CD4-positive, alpha-beta T cell treated with Interleukin-12 subunit alpha and Interleukin-12 subunit beta, for 1 hour (primary cell): ENCODE results near the gene TKTL1.

Experiments
- DNase-seq: peaks from one replicate; pipeline ENCODE4 v3.0.0-alpha.2; 2020

Gene TKTL1

DNA sequence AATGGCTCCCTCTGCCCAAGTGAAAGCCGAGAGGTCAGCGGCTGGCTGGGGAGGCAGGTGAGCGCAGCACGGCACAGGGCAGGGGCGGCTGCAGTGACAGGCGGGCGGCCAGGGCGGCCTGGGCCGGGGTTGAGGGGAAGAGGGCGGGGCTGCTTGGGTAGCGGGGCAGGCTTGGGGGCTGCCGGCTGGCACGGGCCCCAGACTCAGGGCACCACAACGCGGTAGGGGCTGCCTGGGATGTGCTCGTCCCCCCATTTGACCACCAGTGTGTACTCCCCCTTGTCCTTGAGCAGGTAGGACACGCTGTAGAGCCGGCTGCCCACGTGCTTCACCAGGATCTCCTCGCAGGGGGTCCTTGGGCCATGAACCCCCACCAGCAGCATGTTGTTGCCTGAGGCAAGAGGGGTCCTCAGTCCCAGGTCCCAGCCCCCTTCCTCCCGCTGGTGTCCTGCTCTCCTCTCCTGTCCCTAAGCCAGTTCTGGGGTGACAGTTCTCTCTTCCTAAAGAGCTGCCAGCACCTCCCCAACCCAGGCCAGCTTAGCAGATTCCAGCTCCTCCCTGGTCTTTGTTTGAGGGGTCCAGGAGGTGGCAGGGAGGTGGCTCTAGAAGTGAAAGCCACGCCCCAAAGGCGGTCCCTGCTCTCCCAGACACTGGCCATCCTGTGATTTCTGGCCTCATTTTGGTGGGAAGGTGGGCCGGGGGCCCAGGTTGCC lies 53.2 kb downstream of the TKTL1 start:
- DNase-seq: peak; percentile 5

GRCh38 chrX:154349359-154349935 lies 53.9 kb downstream of the TKTL1 start:
- DNase-seq: peak; percentile 30

DNA sequence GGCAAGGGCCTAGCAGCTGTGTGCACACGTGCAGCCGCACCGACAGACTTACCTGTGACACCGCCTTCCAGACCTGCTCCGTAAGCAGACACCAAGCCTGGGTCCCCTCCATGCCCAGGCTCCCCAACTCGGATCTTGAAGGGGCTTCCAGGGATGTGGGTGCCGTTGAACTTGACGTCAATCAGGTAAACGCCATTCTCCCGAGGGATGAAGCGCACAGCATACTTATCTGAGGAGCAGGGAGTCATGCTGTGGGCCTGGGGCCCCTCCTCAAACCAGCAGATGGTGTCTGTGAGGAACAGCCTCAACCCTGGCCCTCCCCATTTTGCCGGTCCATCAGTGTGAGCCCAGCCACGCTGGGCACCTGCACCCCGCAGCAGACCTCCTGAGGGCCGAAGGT lies 54.4 kb downstream of the TKTL1 start:
- peak; percentile 0 for DNase-seq

GRCh38 chrX:154350429-154351182 lies 55.0 kb downstream of the TKTL1 start:
- no peak for DNase-seq

DNA sequence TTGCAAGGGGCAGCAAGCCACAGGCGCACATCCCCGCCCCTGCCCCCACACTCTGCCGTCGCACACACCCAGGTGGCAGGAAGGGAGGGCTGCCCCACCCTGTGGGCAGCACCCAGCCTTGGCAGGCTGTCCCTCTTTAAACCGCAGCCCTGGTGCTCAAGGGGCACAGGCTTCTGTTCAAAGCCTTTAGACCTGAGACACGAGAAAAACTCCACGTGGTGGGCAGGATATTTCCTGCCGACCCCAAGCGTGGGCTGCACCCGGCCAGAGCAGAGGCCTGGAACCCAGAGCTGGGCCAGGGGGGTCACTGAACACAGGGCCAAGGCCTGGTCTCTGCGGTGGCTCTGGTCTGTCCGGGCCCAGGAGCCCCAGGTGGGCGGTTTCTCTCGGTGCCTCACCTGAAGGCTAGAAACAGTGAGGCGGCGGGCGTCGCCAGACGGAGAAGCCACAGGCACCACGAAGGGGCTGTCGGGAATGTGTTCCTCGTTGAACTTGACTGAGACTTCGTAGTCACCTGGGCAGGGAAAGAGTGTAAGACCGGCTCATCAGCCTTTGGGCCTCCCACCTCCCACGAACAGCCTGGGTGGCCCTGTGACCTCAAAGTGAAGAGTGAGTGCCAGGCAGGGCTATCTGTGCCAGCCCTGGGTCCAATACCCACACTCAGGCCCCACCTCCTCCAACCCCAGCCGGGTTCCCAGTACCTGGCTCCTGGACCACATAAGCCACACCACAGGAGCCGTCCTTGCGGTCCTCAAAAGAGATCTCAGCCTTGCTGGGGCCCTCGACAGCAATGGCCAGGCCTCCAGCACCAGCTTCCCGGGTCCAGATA lies 55.8 kb downstream of the TKTL1 start:
- DNase-seq: peak; percentile 66

DNA sequence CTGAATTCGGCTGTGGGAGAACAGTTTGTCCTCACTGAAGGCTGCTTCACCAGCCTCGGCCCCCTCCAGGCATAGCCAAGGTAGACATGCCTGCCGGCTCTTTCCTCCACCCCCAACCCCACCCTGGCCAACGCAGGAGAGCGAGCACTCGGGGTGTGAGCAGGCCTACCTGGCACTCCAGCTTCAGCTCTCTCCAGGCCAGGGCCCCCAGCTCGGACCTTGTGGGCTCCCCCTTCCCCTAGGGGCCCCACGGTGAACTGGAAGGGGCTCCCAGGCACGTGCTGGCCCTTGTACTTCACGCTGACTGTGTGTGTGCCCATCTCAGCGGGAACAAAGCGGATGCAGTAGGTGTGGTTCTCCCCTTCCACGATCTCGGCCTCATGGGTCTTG lies 56.4 kb downstream of the TKTL1 start:
- DNase-seq: no peak

DNA sequence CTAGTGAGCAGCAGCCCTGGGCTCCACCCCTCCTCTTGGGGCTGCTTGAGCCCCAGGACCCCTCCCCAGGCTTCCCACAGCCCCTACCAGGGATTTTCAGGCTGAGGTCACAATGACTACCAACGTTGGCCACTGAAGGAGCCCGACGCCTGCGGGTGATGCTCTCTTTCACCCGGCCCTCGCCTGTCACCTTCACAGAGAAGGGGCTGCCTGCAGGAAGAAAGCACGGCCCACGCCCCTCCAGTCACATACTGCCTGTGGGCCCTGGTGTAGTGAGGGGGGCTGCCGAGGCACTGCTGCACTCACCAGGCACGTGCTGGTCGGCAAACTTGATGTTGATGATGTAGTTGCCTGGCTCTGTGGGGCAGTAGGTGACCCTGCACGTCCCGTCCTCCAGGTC lies 56.9 kb downstream of the TKTL1 start:
- peak; percentile 7 for DNase-seq

GRCh38 chrX:154353172-154353843 lies 57.7 kb downstream of the TKTL1 start:
- DNase-seq: peak; percentile 0

DNA sequence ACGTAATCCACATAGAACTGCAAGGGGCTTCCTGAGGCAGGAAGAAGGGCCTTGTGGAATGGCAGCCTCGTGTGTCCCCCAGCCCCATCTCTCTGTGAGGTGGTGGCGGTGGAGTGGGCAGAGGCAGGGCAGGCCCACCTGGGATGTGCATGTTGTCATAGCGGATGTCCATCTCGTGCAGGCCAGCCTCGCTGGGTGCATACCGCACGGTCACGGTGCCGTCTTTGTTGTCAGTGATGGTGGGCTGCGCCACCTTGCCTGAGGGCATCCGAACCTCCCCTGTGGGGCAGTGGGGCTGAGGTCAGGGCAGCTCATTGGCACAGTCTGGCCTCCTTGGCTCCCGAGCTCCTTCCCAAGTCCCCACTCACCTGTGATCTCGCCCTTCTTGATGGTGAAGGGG lies 58.4 kb downstream of the TKTL1 start:
- DNase-seq: no peak

DNA sequence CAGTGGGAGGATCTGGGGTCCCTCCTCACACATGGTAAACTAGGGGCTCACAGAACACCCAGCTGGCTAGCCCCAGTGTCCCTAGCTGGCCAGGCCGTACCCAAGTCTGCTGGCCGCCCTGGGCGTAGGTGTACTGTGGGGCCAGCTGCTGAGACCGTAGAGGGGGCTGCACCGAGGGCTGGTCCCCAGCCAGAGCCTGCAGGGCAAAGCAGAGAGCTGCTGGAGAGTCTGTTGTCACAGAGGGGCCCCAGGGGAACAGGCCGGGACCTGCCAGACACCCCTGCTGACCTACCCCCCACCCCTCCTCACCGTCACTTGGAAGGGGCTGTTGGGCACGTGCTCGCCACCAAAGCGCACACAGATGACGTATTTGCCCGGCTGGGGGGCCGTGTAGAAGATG lies 58.9 kb downstream of the TKTL1 start:
- no peak for DNase-seq

DNA sequence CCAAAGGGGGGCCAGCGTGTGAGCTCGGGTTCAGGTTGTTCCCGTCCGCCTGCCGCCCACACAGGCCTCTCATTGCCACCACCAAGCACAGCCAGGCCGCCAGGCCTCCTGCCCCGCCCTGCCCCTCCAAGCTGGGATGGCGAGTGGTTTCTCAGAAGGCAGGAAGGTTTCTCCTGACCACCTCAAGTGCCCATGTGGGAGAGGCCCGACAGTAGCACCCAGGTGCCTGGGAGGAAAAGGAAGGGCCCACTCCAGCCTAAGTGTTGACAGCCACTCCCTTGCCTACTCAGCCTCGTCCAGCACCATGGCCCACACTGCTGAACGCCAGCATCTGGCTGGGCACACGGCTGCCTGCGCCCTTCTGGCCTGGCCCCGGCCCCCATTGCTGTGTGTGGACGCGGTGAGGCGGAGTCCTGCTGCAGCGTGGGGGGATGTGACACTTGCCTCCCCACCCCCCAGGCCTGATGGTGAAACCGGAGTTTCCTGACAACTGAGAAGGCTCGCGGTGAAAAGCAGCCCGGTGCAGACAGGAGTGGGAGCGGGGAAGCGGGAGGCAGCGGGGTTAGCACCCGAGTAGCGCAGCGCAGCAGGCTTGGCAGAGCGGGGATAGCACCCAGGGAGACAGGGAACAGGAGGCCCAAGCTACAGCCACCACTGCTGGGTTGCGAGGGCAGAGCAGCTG lies 59.6 kb downstream of the TKTL1 start:
- peak; percentile 5 for DNase-seq

- DNase-seq: peak; percentile 3
Observed at GRCh38 chrX:154355776-154356140, 60.2 kb downstream of the TKTL1 start.

GRCh38 chrX:154356596-154356995 lies 61.0 kb downstream of the TKTL1 start:
- DNase-seq: no peak

DNA sequence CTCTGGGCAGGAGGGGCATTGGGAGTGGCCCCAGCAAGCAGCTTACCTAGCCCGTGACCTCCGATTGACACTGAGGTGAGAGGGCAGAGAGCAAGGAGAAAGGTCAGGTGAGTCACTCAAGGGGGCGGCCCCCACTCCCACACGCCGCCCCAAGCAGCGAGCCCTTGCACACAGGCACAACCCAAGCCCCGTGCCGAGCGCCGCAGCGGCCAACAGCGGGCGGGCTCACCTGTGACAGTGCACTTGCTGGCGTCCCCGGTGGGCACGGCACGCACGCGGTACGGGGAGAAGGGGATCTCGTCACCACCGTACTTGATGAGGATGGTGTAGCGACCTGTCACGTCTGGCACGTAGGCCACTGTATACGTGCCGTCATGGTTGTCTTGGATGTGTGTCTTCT lies 61.6 kb downstream of the TKTL1 start:
- peak; percentile 3 for DNase-seq

DNA sequence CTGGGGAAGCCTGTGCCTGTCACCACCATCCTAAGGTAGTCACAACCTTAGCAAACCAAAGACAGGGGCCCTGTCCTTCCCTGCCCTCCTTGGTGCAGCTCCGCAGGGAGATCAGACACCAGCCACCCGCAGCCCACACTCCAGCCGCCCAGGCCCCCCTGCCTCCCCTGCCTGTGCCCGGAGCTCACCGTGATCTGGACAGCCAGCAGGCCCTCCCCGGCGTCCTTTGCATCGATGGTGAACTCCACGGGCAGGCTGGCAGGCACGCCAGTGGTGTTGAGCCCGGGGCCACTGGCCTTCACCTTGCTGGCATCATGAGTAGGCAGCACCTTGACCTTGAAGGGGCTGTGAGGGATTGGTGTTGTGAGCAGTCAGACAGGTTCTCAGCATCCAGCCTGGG lies 62.4 kb downstream of the TKTL1 start:
- no peak for DNase-seq

GRCh38 chrX:154358829-154359228 lies 63.2 kb downstream of the TKTL1 start:
- DNase-seq: no peak

DNA sequence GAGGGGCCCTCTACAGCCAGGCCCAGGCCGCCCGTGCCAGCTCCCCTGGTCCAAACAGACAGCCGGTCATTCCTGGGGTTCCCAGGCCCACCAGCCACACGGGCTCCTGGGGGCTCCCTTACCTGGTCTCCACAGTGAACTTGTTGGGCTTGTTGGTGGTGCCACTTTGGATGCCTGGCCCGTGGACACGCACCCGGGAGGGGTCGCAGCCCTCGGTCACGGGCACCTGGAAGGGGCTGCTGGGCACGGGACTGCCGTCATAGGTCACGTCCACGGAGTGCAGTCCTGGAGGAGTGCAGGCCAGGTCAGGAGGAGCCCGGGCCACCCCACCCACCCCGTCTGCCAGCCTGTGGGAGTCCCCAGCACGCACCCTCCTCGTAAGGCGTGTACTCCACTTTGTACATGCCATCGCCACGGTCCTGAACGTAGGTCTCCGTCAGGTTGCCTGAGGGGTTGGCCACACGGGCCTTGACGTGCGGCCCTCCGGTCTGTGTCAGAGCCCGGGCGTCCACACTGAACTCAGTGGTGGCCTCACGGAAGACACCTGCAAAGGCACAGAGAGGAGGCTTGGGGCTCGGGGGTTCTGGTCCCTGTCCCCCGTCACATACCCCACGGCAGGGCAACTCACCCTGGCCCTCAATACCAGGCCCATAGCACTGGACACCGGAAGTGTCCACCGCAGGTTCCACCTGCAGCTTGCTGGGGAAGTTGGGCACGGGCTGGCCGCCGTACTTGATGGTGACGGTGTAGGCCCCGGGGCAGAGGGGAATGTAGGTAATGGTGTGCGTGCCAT lies 64.0 kb downstream of the TKTL1 start:
- no peak for DNase-seq

GRCh38 chrX:154360155-154360713 lies 64.6 kb downstream of the TKTL1 start:
- no peak for DNase-seq

GRCh38 chrX:154362085-154362742 lies 66.6 kb downstream of the TKTL1 start:
- DNase-seq: no peak

DNA sequence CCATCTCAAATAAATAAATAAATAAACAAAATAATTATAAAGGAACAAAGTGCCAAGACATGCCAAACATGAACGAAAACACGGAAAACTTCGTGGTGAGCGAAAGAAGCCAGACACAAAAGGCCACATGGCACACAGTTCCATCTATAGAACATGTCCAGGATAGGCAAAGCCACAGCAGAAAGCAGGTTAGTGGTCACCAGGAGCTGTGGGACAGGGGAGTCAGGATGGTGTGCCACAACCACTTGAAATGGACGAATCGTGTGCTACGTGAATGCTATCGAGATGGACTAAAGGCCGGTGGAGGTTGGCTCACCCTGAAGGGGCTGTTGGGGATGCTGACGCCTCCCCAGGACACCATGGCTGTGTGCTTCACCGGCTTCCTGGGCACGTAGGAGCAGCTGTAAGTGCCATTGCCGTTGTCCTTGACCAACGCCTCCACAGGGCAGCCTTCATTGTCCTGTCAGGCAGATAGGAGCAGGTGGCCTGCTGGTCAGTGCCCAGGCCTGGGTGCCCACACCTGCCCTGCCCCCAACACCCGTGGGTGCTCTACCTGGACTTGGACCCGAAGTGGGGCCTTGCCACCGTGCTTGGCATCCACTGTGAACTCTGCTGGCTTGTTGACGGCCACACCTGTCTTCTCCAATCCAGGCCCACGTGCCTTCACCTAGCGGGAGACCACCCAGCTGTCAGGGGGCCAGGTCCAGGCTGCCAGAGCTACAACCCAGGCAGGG lies 68.3 kb downstream of the TKTL1 start:
- DNase-seq: no peak
